Fibroblast of pulmonary artery (primary cell): ENCODE measurements around the gene SPATA25.
"Not testable (repeated sequence)": the region's sequence is repeated elsewhere in the genome, so short reads cannot be mapped to it uniquely, and the experiment has no call there.

Source experiments
- DNase-seq: peaks from one replicate; pipeline ENCODE4 v3.0.0-alpha.2; 2010; ENCODE audit warnings: low read depth
- H3K4me3 ChIP-seq: replicated peaks from 2 replicates; pipeline ENCODE4 v1.5.1; 2011; ENCODE audit warnings: low read depth, mild to moderate bottlenecking, control low read depth, low read length, moderate library complexity
- TF ChIP-seq, protein P1 (sequence below): IDR thresholded peaks from 2 replicates; pipeline ENCODE4 v1.5.1; 2011; ENCODE audit warnings: mild to moderate bottlenecking, control low read depth, low read length, inconsistent platforms; ENCODE audit errors: missing control alignments

Gene SPATA25

DNA sequence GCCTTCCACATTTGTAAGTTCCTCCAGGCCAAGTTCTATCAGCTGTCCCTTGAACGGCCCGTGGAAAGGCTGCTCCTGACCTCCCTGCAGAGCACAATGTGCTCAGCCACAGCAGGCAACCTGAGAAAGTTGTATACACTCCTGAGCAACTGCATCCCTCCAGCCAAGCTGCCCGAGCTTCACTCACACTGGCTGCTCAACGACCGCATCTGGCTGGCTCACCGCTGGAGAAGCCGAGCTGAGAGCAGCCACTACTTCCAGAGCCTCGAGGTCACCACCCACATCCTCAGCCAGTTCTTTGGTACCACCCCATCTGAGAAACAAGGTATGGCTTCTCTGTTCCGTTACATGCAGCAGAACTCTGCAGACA lies 4.3 kb downstream of the SPATA25 start:
- TF ChIP-seq, protein P1, sequence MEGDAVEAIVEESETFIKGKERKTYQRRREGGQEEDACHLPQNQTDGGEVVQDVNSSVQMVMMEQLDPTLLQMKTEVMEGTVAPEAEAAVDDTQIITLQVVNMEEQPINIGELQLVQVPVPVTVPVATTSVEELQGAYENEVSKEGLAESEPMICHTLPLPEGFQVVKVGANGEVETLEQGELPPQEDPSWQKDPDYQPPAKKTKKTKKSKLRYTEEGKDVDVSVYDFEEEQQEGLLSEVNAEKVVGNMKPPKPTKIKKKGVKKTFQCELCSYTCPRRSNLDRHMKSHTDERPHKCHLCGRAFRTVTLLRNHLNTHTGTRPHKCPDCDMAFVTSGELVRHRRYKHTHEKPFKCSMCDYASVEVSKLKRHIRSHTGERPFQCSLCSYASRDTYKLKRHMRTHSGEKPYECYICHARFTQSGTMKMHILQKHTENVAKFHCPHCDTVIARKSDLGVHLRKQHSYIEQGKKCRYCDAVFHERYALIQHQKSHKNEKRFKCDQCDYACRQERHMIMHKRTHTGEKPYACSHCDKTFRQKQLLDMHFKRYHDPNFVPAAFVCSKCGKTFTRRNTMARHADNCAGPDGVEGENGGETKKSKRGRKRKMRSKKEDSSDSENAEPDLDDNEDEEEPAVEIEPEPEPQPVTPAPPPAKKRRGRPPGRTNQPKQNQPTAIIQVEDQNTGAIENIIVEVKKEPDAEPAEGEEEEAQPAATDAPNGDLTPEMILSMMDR = no peak
- H3K4me3 ChIP-seq = no peak overlapping the region
- DNase-seq = no peak

GRCh38 chr20:45882469-45883099 lies 4.8 kb downstream of the SPATA25 start:
- no peak for DNase-seq

DNA sequence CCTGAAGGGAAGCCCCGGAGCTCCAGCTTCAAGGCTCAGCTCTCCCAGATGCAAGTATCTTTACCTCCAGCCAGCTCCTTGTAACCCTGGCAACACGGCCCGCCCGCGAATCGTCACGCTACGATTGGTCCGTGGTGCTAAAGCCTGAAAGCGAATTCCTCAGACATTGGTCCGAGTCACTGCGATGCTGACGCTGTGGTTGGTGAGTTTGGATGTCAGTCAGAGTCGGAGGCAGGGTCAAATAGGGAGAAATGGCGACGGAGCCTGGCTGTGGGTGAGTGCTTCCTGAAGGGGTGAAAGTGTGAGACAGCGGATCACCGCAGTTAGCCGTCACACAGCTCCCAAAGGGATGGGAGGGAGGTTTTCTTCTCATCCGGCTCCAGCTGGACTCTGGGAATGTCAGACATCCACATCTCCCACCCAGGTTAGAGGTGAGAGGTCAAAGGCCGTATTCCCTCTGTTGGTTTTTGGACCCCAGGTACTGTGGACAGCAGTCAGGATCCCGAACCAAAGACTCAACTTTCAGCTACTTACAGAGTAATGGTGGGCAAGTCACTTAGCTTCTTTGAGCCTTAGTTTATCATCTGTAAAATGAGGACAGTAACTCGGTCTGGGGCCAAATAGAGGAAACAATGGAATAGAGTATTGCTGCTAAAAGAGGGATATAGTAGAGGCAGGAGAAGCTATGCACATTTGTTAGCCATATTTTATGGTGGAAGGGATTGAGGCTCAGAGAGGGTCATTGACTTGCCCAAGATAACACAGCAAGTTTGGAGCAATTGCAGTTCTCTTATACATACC lies 6.2 kb downstream of the SPATA25 start, which contains the start of gene ZSWIM1:
Gene ZSWIM1, plus strand, starts transcription at position 240 of the 801 bp plus-strand sequence. CDS start 1,366 bp downstream, outside the sequence.
- TF ChIP-seq, protein P1 = no peak
- H3K4me3 ChIP-seq = peak within 1 kb of the TSS; percentile 97
- DNase-seq = peak; percentile 99

More at GRCh38 chr20:45882469-45883099, 4.8 kb downstream of the SPATA25 start:
- TF ChIP-seq, protein P1 = no peak
- no peak overlapping the region for H3K4me3 ChIP-seq

DNA sequence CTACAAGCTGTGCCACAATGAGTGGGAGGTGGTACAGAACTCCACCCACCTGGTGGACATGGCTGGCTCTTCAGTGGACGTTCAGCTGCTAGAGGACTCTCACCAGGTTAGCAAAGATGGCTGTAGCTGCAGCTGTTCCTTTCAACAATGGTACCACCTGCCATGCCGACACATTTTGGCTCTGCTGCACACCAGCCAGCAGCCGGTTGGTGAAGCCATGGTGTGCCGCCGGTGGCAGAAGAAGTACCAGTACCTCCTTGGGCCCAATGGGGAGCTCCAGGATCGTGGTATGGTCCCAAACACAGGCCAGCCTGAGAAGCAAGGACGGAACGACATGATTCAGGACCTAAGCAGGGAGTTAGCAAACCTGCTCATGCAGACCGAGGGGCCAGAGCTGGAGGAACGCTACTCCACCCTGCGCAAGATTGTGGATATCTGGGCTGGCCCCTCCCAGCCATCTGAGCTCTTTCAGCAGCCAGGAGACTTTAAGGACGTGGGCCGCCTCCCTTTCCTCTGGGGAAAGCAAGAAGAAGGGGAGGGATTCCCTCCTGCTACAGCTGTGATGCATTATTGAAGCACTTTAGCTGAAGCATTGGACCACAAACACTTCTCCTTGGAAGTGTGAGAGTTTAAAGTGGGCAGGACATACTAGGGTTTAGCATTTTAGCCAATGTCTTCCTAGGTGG lies 9.2 kb downstream of the SPATA25 start:
- no peak for DNase-seq
- TF ChIP-seq, protein P1 = no peak

GRCh38 chr20:45874576-45874975 lies 12.8 kb downstream of the SPATA25 start:
- H3K4me3 ChIP-seq = no peak overlapping the region
- TF ChIP-seq, protein P1 = no peak
- no peak for DNase-seq

More for the DNA sequence above, 9.2 kb downstream of the SPATA25 start:
- no peak overlapping the region for H3K4me3 ChIP-seq

GRCh38 chr20:45874104-45874481 lies 13.3 kb downstream of the SPATA25 start:
- H3K4me3 ChIP-seq, DNase-seq: not testable (repeated sequence)
